Measurements from ENCODE around the gene FRMD4A.

- TF ChIP-seq POLR2AphosphoS5 (IDR thresholded peaks at IDR 0.05; ENCODE audit: low read depth, low read length) = no peak
- no peak for TF ChIP-seq POLR2A (IDR thresholded peaks at IDR 0.05; ENCODE audit: low read depth, low read length)
- no peak for TF ChIP-seq POU2F2 (IDR thresholded peaks at IDR 0.05; ENCODE audit: low read depth, low read length)
- no peak for TF ChIP-seq TAF1 (IDR thresholded peaks at IDR 0.05; ENCODE audit: low read depth, low read length)
Measured at GRCh38 chr10:14350006-14350405, 19.3 kb upstream of the FRMD4A start.
